Tibial nerve (tissue), 4 donors: ENCODE data around the gene FIBCD1. TPM values are rescaled to one million over a fixed set of nuclear protein-coding genes. Genes with fewer than 3 reads are reported as not detected.

Experiments
- DNase-seq, 2 donors: peaks; one replicate each; pipeline ENCODE4 v3.0.0-alpha.2; 2019; ENCODE audit warnings: low spot score in 2 of 2
- H3K27ac ChIP-seq, 4 donors: fragments of 200-600 bp; sonication (generic) in 3 of 4; one replicate each; pipeline ENCODE4 v1.5.1; 2017 to 2019; ENCODE audit warnings: mild to moderate bottlenecking in 1 of 4
- H3K27me3 ChIP-seq, 2 donors: fragments of 200-600 bp; sonication (generic) in 1 of 2; one replicate each; pipeline versions ENCODE4 v1.5.1 to v1.6.0; 2017 to 2019
- H3K36me3 ChIP-seq, 3 donors: fragments of 200-600 bp; sonication (generic); one replicate each; pipeline ENCODE4 v1.5.1; 2018 to 2019
- H3K4me1 ChIP-seq, 4 donors: fragments of 200-600 bp; sonication (generic) in 3 of 4; one replicate each; pipeline ENCODE4 v1.5.1; 2017 to 2019
- H3K4me3 ChIP-seq, 4 donors: fragments of 200-600 bp; sonication (generic) in 3 of 4; one replicate each; pipeline ENCODE4 v1.5.1; 2017 to 2019; ENCODE audit warnings: mild to moderate bottlenecking in 1 of 4, moderate library complexity in 1 of 4
- H3K9me3 ChIP-seq, 4 donors: fragments of 200-600 bp; sonication (generic) in 3 of 4; one replicate each; pipeline ENCODE4 v1.5.1; 2017 to 2019
- CTCF ChIP-seq, 5 experiments: fragments of 200-600 bp in 3 of 5; fragments of 450-650 bp in 2 of 5; sonication (generic) in 3 of 5; IDR thresholded peaks; one replicate each; pipeline ENCODE4 v1.5.1; 2016 to 2019; ENCODE audit warnings: antibody characterized with exemption in 5 of 5, mild to moderate bottlenecking in 3 of 5, moderate library complexity in 2 of 5
- EP300 ChIP-seq, 2 donors: sonication (generic); formaldehyde crosslinking; IDR thresholded peaks; one replicate each; pipeline ENCODE4 v1.6.1; 2017; ENCODE audit warnings: antibody characterized with exemption in 2 of 2, mild to moderate bottlenecking in 1 of 2
- POLR2A ChIP-seq, 2 donors: fragments of 450-650 bp; IDR thresholded peaks; one replicate each; pipeline ENCODE4 v1.6.1; 2017; ENCODE audit warnings: antibody characterized with exemption in 2 of 2, mild to moderate bottlenecking in 2 of 2, moderate library complexity in 2 of 2
- WGBS, 2 donors: methylation state at CpG; one replicate each; pipeline ENCODE4 v1.1.5; 2018; 5-methylcytosine and 5-hydroxymethylcytosine counted together
- total RNA-seq, 4 donors: library from RNA; depleted of rRNA; stranded (reverse); fragments of >200 nt; gene quantifications; one replicate each; pipeline ENCODE4 v1.1.0, GENCODE V29; 2016

The FIBCD1 gene, protein sequence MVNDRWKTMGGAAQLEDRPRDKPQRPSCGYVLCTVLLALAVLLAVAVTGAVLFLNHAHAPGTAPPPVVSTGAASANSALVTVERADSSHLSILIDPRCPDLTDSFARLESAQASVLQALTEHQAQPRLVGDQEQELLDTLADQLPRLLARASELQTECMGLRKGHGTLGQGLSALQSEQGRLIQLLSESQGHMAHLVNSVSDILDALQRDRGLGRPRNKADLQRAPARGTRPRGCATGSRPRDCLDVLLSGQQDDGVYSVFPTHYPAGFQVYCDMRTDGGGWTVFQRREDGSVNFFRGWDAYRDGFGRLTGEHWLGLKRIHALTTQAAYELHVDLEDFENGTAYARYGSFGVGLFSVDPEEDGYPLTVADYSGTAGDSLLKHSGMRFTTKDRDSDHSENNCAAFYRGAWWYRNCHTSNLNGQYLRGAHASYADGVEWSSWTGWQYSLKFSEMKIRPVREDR
- total RNA-seq, result not detected

DNA sequence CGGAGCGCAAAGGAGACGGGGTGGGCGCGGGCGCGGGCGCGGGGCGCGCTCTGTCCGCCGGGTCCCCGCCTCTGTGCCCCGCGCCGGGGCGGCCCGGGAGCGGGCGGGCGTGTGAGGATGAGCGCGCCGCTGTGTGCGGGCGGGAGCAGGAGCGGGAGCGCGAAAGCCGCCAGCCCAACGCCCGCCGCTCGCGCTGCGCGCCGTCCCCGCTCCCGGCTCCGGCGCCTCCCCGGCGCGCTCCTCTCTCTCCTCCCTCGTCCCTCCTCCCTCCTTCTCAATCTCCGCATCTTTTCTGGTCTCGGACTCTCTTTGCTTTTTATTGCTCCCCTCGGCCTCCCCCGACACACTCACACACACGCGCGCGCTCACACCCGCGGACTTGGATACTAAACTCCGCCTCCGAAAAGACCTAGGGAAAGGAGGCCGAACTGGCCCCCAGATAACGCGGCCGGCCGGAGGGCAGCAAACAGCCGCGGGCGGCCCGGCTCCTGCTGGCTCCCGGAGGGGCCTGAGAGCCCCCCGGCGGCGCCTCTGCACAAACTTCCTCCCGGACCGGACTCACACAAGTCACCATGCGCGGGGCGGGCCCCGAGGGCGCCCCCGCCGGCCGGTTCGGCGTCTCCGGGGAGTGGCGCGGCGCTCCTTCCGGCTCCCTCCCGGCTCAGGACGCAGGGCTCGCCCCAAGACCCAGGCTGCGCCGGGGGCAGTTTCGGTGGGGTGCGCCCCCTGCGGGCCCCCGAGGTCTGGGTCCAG, at the start of gene FIBCD1:
TSS of gene FIBCD1 (minus strand) at position 596 of the 753 bp plus-strand sequence. CDS start 640 bp downstream, outside the sequence.
- H3K36me3 ChIP-seq, result no peaks in the 10 kb centered on the region
- peaks cover 2 to 88% of the 10 kb centered on the region in 2 donors for H3K27me3 ChIP-seq
- WGBS, 2 donors, result 1% methylated on average over 43 to 90 of the region's 98 CpGs
- peak within 1 kb of the TSS in 3 of 4 donors; percentile 2 to 47 (median 37) for H3K4me3 ChIP-seq
- no peaks in the 10 kb centered on the region for H3K9me3 ChIP-seq
- H3K4me1 ChIP-seq, result peaks cover 0 to 34% (median 14%) of the 10 kb centered on the region in 4 donors
- no peak within 1 kb of the TSS for H3K27ac ChIP-seq
- no peak for DNase-seq
- TF ChIP-seq POLR2A (IDR thresholded peaks at IDR 0.05) (no peak), EP300 (IDR thresholded peaks at IDR 0.05) (no peak), CTCF (IDR thresholded peaks at IDR 0.05) (no peak)

DNA sequence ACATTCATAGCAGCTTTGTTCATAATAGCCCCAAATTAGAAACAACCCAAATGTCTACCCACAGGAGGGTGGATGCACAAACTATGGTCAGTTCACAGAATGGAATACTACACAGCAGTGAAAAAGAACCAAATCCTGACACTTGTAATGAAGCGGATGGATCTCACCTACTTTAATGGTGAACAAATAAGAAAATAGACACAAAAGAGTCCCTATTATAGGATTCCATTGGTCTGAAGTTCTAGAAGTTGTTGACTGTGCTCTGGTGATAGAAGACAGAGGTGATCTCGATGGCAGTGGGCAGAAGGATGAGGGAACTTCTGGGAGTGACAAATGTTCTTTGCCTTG, 49.3 kb upstream of the FIBCD1 start:
- no peak overlapping the region for H3K27ac ChIP-seq
- 71 to 78% methylated on average over 2 of the region's 2 CpGs for WGBS, 2 donors
- H3K4me1 ChIP-seq, result no peaks in the 10 kb centered on the region
- TF ChIP-seq CTCF (IDR thresholded peaks at IDR 0.05) (no peak), POLR2A (IDR thresholded peaks at IDR 0.05) (no peak), EP300 (IDR thresholded peaks at IDR 0.05) (no peak)
- no peaks in the 10 kb centered on the region for H3K36me3 ChIP-seq
- H3K27me3 ChIP-seq, result peaks cover 0 to 74% of the 10 kb centered on the region in 2 donors
- no peaks in the 10 kb centered on the region for H3K9me3 ChIP-seq
- no peak overlapping the region for H3K4me3 ChIP-seq
- no peak for DNase-seq

GRCh38 chr9:130987738-130988399, 48.8 kb upstream of the FIBCD1 start:
- peaks cover 0 to 69% of the 10 kb centered on the region in 2 donors for H3K27me3 ChIP-seq
- H3K9me3 ChIP-seq, result no peaks in the 10 kb centered on the region
- H3K4me1 ChIP-seq, result no peaks in the 10 kb centered on the region
- no peak for DNase-seq
- H3K4me3 ChIP-seq, result no peak overlapping the region
- TF ChIP-seq POLR2A (IDR thresholded peaks at IDR 0.05), result no peak
- H3K27ac ChIP-seq, result no peak overlapping the region
- 43 to 44% methylated on average over 10 of the region's 10 CpGs for WGBS, 2 donors
- H3K36me3 ChIP-seq, result no peaks in the 10 kb centered on the region

DNA sequence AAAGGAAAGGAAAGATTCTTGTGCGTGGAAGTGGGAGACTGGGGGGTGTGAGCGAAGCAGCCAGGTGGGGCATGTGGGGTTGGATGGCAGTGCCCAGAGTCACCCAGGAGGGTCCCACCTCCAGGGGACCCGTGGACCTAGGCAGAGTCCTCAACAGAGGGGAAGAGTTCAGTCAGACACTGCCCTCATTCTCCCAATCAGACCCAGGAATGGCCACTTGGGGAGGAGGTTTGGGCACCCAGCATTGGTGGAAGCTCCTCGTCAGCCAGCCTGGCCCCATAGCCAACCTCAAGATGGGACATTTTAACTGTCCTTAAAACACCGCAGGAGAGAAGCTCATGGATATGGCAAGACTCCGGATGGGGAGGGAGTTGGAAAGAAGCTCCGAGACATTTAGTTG, 48.0 kb upstream of the FIBCD1 start:
- peaks cover 0 to 61% of the 10 kb centered on the region in 2 donors for H3K27me3 ChIP-seq

More for the DNA sequence above, 48.0 kb upstream of the FIBCD1 start:
- no peak for TF ChIP-seq CTCF (IDR thresholded peaks at IDR 0.05)
- no peak for TF ChIP-seq EP300 (IDR thresholded peaks at IDR 0.05)
- TF ChIP-seq POLR2A (IDR thresholded peaks at IDR 0.05), result no peak
- Histone ChIP-seq H3K36me3 (no peaks in the 10 kb centered on the region), H3K4me1 (no peaks in the 10 kb centered on the region), H3K4me3 (no peak overlapping the region), H3K27ac (no peak overlapping the region), H3K9me3 (no peaks in the 10 kb centered on the region)
- whole genome bisulfite sequencing, 2 donors, result 68 to 70% methylated on average over 7 of the region's 7 CpGs
- no peak for DNase-seq
